RWPE2 (cell line): ENCODE results near the gene OR2T27.

ENCODE experiments used
- ATAC-seq: fragments of 200-7000 bp; cut with Tn5 transposase; 3 replicates; pipeline ENCODE4 v1.9.1; 2021; ENCODE audit warnings: low read depth
- DNase-seq: peaks from one replicate; pipeline ENCODE4 v3.0.0-alpha.2; 2020; ENCODE audit warnings: low spot score
- H3K27ac ChIP-seq: fragments of 450-650 bp; 2 replicates; pipeline ENCODE4 v1.5.1; 2017; ENCODE audit warnings: mild to moderate bottlenecking; ENCODE audit not compliant: poor library complexity, severe bottlenecking
- H3K27me3 ChIP-seq: fragments of 250-450 bp; sonication (Bioruptor Pico); 2 replicates; pipeline ENCODE4 v1.5.1; 2021; ENCODE audit warnings: mild to moderate bottlenecking, moderate library complexity; ENCODE audit not compliant: insufficient read depth, poor library complexity, severe bottlenecking
- H3K36me3 ChIP-seq: fragments of 250-450 bp; sonication (Bioruptor Pico); 2 replicates; pipeline ENCODE4 v1.5.1; 2020; ENCODE audit warnings: low read depth, mild to moderate bottlenecking, moderate library complexity
- H3K4me1 ChIP-seq: fragments of 250-450 bp; sonication (Bioruptor Pico); 2 replicates; pipeline ENCODE4 v1.5.1; 2021; ENCODE audit warnings: mild to moderate bottlenecking, moderate library complexity; ENCODE audit not compliant: insufficient read depth, poor library complexity, severe bottlenecking
- H3K4me3 ChIP-seq: fragments of 250-450 bp; sonication (Bioruptor Pico); 2 replicates; pipeline ENCODE4 v1.5.1; 2021; ENCODE audit warnings: mild to moderate bottlenecking, moderate library complexity; ENCODE audit not compliant: severe bottlenecking
- H3K9me3 ChIP-seq: fragments of 250-450 bp; sonication (Bioruptor Pico); 2 replicates; pipeline ENCODE4 v1.5.1; 2021; ENCODE audit warnings: mild to moderate bottlenecking, moderate library complexity; ENCODE audit not compliant: severe bottlenecking
- CTCF ChIP-seq: fragments of 450-650 bp; IDR thresholded peaks from one replicate; pipeline ENCODE4 v1.5.1; 2017; ENCODE audit warnings: mild to moderate bottlenecking, moderate library complexity; ENCODE audit not compliant: poor library complexity, severe bottlenecking

Gene OR2T27

GRCh38 chr1:248630551-248630950 lies 24.8 kb downstream of the OR2T27 start:
- ATAC-seq (no peak), DNase-seq (no peak)
- TF ChIP-seq CTCF = no peak
- Histone ChIP-seq H3K4me1 (no peaks in the 10 kb centered on the region), H3K9me3 (no peaks in the 10 kb centered on the region), H3K27me3 (no peaks in the 10 kb centered on the region), H3K4me3 (no peak overlapping the region), H3K36me3 (no peaks in the 10 kb centered on the region), H3K27ac (no peak overlapping the region)

- ATAC-seq (no peak), DNase-seq (no peak)
- Histone ChIP-seq H3K27me3 (no peaks in the 10 kb centered on the region), H3K27ac (no peak overlapping the region), H3K9me3 (no peaks in the 10 kb centered on the region), H3K4me1 (no peaks in the 10 kb centered on the region), H3K4me3 (no peak overlapping the region), H3K36me3 (no peaks in the 10 kb centered on the region)
- no peak for TF ChIP-seq CTCF
These were observed 27.1 kb downstream of the OR2T27 start for GRCh38 chr1:248627971-248628844.

DNA sequence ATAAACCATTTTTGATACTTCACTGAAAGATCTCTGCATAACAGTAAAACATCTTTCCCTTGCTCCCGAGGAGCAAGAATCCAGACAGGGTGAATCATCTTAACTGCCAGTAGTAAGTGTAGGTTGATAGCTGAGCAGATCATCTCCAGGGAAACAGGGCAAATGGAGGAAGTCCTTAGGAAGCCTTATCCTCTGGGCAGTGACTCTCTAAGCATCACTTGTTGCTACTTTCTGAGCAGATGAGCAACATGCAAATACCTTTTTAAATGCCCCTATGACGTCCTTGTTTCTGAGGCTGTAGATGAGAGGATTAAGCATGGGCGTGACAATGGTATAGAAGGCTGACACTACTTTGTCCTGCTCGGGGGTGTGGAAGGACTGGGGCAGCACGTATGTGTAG lies 29.4 kb downstream of the OR2T27 start:
- Histone ChIP-seq H3K27ac (no peak overlapping the region), H3K36me3 (no peaks in the 10 kb centered on the region), H3K4me1 (no peaks in the 10 kb centered on the region), H3K4me3 (no peak overlapping the region), H3K27me3 (no peaks in the 10 kb centered on the region), H3K9me3 (no peaks in the 10 kb centered on the region)
- ATAC-seq (no peak), DNase-seq (no peak)
- no peak for TF ChIP-seq CTCF

DNA sequence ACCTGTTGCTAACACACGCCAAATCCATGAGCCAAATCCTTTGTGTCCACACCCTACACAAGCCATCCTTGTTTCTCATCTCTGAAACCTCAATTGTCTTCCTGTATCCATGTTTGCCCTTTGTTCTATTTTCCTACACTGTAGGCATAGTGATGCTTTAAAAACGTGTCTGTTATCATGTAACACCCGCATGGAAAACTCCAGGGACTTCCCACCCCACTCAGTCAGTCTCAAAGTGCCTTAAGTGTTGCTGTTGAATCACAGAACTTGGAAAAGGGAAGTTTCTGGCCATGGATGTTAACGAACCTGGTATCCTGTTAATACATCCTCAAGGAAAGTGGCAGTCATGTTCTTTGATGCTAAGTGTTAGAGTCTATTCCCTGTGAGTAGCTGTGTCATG lies 30.2 kb downstream of the OR2T27 start:
- Histone ChIP-seq H3K36me3 (no peaks in the 10 kb centered on the region), H3K27me3 (no peaks in the 10 kb centered on the region), H3K9me3 (no peaks in the 10 kb centered on the region), H3K27ac (no peak overlapping the region), H3K4me1 (no peaks in the 10 kb centered on the region), H3K4me3 (no peak overlapping the region)
- no peak for ATAC-seq
- DNase-seq = no peak
- TF ChIP-seq CTCF = no peak

DNA sequence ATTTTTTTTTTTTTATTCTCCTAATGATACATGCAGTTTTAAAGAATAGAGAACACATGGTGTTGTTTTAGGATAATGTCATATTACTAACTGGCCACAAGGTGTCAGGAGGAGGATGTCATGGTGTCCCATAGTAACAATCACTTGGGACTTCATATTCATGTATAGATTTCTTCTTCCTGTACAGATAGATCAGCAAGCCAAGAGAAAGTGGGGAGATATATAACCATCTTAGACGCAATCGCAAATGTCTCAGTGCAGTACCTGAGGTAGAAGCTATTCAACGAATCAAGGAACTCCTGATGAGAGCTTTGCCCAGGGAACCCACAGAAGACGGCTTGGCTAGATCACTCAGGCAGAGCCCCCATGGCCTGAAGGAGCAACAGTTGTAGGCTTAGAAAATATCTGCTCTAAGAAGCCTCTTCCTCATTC lies 32.7 kb downstream of the OR2T27 start:
- no peaks in the 10 kb centered on the region for H3K27me3 ChIP-seq
- H3K9me3 ChIP-seq = no peaks in the 10 kb centered on the region
- H3K36me3 ChIP-seq = no peaks in the 10 kb centered on the region
- no peak for ATAC-seq
- no peak for DNase-seq
- no peak overlapping the region for H3K4me3 ChIP-seq
- no peaks in the 10 kb centered on the region for H3K4me1 ChIP-seq
- H3K27ac ChIP-seq = no peak overlapping the region
- peak; percentile 42 for TF ChIP-seq CTCF
